GM12801 (cell line): ENCODE measurements around the gene TRIM32.

Experiments used
- CTCF ChIP-seq: IDR thresholded peaks from one replicate; pipeline ENCODE4 v1.5.1; 2011; ENCODE audit warnings: control low read depth; ENCODE audit not compliant: insufficient read length; ENCODE audit errors: extremely low read depth

TRIM32 gene

DNA sequence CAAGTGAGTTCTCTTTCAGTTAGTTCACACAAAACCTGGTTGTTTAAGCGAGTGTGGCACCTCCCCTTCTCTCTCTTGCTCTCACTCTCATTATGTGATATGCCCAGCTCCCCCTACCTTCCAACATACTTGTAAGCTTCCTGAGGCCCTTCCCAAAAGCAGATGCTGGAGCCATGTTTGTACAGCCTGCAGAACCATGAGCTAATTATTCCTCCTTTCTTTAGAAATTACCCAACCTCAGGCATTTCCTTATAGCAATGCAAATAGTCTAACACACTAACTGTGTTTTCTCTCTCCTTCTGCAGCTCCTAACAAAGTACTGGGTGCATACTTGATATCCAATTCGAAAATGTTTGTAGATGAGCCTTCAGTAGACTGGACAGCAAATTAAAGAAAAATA is 62.7 kb downstream of the TRIM32 start:
- no peak for TF ChIP-seq CTCF

GRCh38 chr9:116750510-116750909 is 63.4 kb downstream of the TRIM32 start:
- no peak for TF ChIP-seq CTCF
